ENCODE measurements around the gene ADCYAP1R1.

ADCYAP1R1 gene

DNA sequence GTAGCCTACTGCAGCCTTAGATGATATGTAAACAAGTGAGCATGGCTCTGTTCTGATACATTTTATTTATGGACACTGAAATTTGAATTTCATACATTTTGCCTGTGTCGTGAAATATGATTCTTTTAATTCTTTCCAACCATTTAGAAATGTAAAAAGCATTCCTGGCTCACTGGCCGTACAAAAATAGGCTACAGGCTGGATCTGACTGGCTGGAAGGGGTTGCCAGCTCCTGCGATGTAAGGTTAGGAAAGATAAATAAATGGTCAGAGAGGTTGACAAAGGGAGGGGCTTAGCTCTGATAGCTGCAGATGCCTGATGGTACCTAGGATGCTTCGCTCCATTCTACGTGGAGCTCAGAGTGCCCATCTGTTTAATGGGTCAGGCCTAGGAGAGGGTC is 3.4 kb downstream of the ADCYAP1R1 start:
- H3K9me3 ChIP-seq (ENCODE audit: control insufficient read depth in 2 of 2, low read length in 2 of 2) = no peaks in the 10 kb centered on the region
- peaks cover 37 to 40% of the 10 kb centered on the region in 2 donors for H3K27me3 ChIP-seq (ENCODE audit: control insufficient read depth in 1 of 2, insufficient read depth in 2 of 2, low read length in 2 of 2)
- peaks cover 30% of the 10 kb centered on the region for H3K4me1 ChIP-seq (ENCODE audit: control insufficient read depth, insufficient read depth, low read length)
- H3K36me3 ChIP-seq (ENCODE audit: control insufficient read depth in 2 of 2, insufficient read depth in 2 of 2, low read length in 2 of 2) = no peaks in the 10 kb centered on the region
- H3K27ac ChIP-seq (ENCODE audit: low read length) = no peak overlapping the region
- no peak overlapping the region for H3K9ac ChIP-seq (ENCODE audit: low read length in 2 of 2)
- no peak overlapping the region for H3K4me3 ChIP-seq (ENCODE audit: low read length in 2 of 2)

DNA sequence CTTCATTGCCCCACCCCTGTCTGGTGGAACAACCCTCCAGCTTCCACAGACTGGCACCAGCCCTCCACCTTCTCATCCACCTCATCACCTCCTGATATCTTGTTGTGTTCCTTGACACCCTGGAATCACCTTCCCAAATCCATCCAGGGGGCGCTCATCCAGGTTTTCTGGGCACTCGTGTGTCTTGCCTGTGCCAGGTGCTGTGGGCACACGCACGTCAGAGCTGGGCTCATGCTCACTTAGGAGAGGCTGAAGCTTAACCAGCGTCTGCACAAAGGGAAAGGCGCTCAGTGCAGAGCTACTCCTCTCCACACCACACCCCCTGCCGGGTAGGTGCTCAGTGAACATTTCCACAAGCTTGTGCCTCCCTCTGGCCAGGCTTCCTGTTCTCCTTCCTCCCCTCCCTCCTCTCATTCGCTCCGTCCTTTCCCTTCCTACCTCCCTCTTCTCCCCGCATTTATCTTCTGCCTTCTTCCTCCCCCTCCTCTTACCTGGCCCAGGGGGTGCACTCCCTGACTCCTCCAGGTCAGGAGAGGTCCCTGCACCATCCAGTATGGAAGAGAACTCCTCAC is 4.8 kb downstream of the ADCYAP1R1 start:
- Histone ChIP-seq H3K27me3 (ENCODE audit: control insufficient read depth in 1 of 2, insufficient read depth in 2 of 2, low read length in 2 of 2) (peaks cover 29 to 36% of the 10 kb centered on the region in 2 donors), H3K4me3 (ENCODE audit: low read length in 2 of 2) (no peak overlapping the region), H3K9me3 (ENCODE audit: control insufficient read depth in 2 of 2, low read length in 2 of 2) (no peaks in the 10 kb centered on the region), H3K27ac (ENCODE audit: low read length) (no peak overlapping the region), H3K4me1 (ENCODE audit: control insufficient read depth, insufficient read depth, low read length) (peaks cover 30% of the 10 kb centered on the region), H3K36me3 (ENCODE audit: control insufficient read depth in 2 of 2, insufficient read depth in 2 of 2, low read length in 2 of 2) (no peaks in the 10 kb centered on the region), H3K9ac (ENCODE audit: low read length in 2 of 2) (no peak overlapping the region)

DNA sequence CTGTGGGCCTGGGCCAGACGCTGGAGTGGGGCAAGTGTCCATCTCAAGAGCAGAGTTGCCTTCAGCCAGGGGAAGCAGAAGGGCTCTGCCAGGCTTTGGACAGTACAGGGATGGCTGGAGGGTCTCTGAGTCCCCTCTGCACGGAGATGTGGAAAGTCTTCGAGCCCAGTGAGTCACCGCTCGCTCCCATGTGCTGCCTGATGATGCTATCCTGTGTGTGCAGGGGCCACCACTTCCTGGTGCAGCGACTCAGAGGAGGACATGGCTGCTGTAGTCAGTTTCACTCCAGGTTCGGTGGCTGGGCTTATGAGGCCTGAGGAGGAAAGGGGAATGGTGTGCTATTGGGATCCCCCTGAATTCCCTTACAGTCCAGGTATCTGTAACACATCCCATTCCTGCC is 6.0 kb downstream of the ADCYAP1R1 start:
- Histone ChIP-seq H3K27me3 (ENCODE audit: control insufficient read depth in 1 of 2, insufficient read depth in 2 of 2, low read length in 2 of 2) (peaks cover 18 to 32% of the 10 kb centered on the region in 2 donors), H3K4me3 (ENCODE audit: low read length in 2 of 2) (no peak overlapping the region), H3K36me3 (ENCODE audit: control insufficient read depth in 2 of 2, insufficient read depth in 2 of 2, low read length in 2 of 2) (no peaks in the 10 kb centered on the region), H3K9me3 (ENCODE audit: control insufficient read depth in 2 of 2, low read length in 2 of 2) (no peaks in the 10 kb centered on the region), H3K4me1 (ENCODE audit: control insufficient read depth, insufficient read depth, low read length) (peaks cover 24% of the 10 kb centered on the region), H3K9ac (ENCODE audit: low read length in 2 of 2) (no peak overlapping the region), H3K27ac (ENCODE audit: low read length) (no peak overlapping the region)

DNA sequence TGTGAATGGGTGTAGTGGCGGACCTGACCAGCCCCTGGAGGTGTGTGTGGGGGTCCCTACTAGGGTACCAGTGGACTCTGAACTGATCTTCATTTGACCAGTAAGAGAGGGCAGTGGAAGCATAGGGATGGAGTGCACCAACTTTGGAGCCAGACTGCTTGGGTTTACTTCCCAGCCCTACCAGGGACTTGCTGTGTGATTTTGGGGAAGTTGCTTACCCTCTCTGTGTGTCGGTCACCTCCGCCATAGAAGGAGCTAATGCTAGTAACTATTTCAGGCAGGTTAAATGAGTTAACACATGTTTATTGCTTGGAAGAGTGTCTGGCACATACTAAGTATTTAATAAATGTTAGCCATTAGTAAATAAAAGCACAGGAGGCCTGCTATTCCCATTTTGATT is 6.6 kb downstream of the ADCYAP1R1 start:
- H3K36me3 ChIP-seq (ENCODE audit: control insufficient read depth in 2 of 2, insufficient read depth in 2 of 2, low read length in 2 of 2) = no peaks in the 10 kb centered on the region
- no peak overlapping the region for H3K4me3 ChIP-seq (ENCODE audit: low read length in 2 of 2)
- H3K27ac ChIP-seq (ENCODE audit: low read length) = no peak overlapping the region
- peaks cover 12 to 27% of the 10 kb centered on the region in 2 donors for H3K27me3 ChIP-seq (ENCODE audit: control insufficient read depth in 1 of 2, insufficient read depth in 2 of 2, low read length in 2 of 2)
- H3K9me3 ChIP-seq (ENCODE audit: control insufficient read depth in 2 of 2, low read length in 2 of 2) = no peaks in the 10 kb centered on the region
- H3K9ac ChIP-seq (ENCODE audit: low read length in 2 of 2) = no peak overlapping the region
- peaks cover 23% of the 10 kb centered on the region for H3K4me1 ChIP-seq (ENCODE audit: control insufficient read depth, insufficient read depth, low read length)

DNA sequence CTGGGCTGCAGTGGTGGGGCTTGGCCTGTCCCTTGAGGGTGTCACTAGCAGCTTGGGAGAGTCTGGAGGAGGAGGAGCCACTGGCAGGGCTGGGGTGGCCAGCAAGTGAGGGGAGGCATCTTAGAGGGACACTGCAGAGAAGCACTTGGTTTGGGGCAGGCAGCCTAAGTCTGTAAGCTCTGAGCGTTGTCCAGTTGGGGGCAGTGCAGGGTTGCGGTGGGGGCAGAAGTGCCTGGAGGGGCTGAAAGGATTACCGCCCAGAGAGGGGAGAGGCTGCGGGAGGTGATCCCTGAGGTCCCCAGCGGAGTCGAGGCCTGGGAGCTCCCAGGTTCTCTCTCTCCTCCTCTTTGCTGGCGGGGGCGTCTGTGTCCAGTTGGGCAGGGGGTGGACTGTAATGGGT is 7.4 kb downstream of the ADCYAP1R1 start:
- no peak overlapping the region for H3K27ac ChIP-seq (ENCODE audit: low read length)
- no peak overlapping the region for H3K4me3 ChIP-seq (ENCODE audit: low read length in 2 of 2)
- no peaks in the 10 kb centered on the region for H3K36me3 ChIP-seq (ENCODE audit: control insufficient read depth in 2 of 2, insufficient read depth in 2 of 2, low read length in 2 of 2)
- H3K4me1 ChIP-seq (ENCODE audit: control insufficient read depth, insufficient read depth, low read length) = peaks cover 23% of the 10 kb centered on the region
- no peak overlapping the region for H3K9ac ChIP-seq (ENCODE audit: low read length in 2 of 2)
- no peaks in the 10 kb centered on the region for H3K9me3 ChIP-seq (ENCODE audit: control insufficient read depth in 2 of 2, low read length in 2 of 2)
- H3K27me3 ChIP-seq (ENCODE audit: control insufficient read depth in 1 of 2, insufficient read depth in 2 of 2, low read length in 2 of 2) = peaks cover 4 to 18% of the 10 kb centered on the region in 2 donors

DNA sequence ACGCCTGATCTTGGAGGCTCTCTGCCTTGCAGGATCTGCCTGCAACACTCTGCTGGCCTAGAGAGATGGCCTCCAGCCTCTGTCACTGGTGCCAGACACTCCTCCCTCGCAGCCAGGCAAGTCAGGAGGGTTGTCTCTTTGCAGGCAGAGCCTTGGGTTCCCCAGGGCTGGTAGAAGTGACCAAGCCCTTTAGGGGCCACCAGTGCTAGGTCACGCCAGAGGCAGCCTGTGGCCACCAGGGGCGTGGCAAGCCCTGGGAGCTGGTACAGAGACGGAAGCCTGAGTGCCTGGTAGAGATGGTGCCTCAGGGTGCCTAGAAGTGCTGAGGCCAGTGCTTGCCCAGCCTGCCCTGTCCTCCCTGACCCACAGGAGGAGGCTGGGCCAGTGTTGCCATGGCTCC is 9.1 kb downstream of the ADCYAP1R1 start:
- Histone ChIP-seq H3K4me1 (ENCODE audit: control insufficient read depth, insufficient read depth, low read length) (peaks cover 13% of the 10 kb centered on the region), H3K4me3 (ENCODE audit: low read length in 2 of 2) (no peak overlapping the region), H3K9me3 (ENCODE audit: control insufficient read depth in 2 of 2, low read length in 2 of 2) (no peaks in the 10 kb centered on the region), H3K27me3 (ENCODE audit: control insufficient read depth in 1 of 2, insufficient read depth in 2 of 2, low read length in 2 of 2) (peaks cover 3 to 15% of the 10 kb centered on the region in 2 donors), H3K27ac (ENCODE audit: low read length) (no peak overlapping the region), H3K9ac (ENCODE audit: low read length in 2 of 2) (no peak overlapping the region), H3K36me3 (ENCODE audit: control insufficient read depth in 2 of 2, insufficient read depth in 2 of 2, low read length in 2 of 2) (no peaks in the 10 kb centered on the region)

DNA sequence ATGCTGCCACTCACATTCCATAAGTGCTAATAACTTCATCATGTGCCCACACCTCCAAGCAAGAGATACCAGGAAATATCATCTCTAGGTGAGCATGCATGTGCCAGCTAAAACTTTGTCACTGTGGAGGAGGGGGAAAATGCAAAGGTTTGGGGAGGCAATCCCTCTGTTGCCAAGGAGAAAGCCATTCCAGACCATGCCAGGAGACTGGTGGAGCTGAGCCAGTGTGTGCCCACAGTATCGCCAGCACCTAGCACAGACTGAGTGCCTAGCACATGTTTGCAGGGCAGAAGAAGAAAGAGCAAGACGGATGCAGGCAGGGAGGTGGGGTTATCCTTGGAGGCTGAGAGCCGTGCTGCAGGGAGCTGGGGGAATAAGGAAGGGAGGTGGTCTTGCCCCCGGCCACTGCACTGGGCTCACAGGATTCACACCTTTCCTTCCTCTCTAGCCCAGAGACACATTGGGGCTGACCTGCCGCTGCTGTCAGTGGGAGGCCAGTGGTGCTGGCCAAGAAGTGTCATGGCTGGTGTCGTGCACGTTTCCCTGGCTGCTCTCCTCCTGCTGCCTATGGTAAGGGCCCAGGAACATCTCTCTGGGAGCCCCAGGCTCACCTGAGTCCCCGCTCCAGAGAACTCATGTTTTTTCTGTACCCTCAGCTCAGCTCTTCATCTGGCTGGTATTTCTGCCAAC is 10.8 kb downstream of the ADCYAP1R1 start:
- Histone ChIP-seq H3K27ac (ENCODE audit: low read length) (no peak overlapping the region), H3K9me3 (ENCODE audit: control insufficient read depth in 2 of 2, low read length in 2 of 2) (no peaks in the 10 kb centered on the region), H3K27me3 (ENCODE audit: control insufficient read depth in 1 of 2, insufficient read depth in 2 of 2, low read length in 2 of 2) (peaks cover 3% of the 10 kb centered on the region in 2 donors), H3K4me1 (ENCODE audit: control insufficient read depth, insufficient read depth, low read length) (peaks cover 5% of the 10 kb centered on the region), H3K9ac (ENCODE audit: low read length in 2 of 2) (no peak overlapping the region), H3K36me3 (ENCODE audit: control insufficient read depth in 2 of 2, insufficient read depth in 2 of 2, low read length in 2 of 2) (no peaks in the 10 kb centered on the region), H3K4me3 (ENCODE audit: low read length in 2 of 2) (no peak overlapping the region)

DNA sequence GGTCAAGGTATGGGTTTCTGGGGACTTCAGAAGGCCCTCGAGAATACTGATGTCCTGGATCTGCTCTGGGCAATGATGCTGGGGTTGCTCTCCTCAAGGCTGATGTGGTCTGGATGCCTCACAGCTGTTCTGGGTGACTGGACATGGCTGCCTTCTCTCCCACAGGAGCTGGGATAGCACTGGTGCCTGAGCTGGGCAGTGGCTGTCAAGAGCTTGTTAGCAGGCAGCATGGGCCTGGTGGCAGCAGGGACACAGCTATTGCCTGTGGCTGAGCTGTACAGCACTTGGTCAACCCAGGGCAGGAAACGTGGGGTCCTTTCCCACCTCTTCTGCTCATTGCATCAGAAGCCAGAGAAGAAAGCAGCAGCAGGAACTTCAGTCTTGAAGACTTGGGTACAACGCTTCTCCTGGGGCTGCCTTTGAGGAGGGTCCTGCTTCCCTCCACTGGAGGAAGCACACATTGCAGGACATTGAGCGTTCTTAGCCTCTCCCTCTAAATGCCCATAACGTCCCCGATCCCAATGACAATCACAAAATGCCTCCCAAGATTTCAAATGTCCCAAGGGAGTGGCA is 13.0 kb downstream of the ADCYAP1R1 start:
- Histone ChIP-seq H3K9ac (ENCODE audit: low read length in 2 of 2) (no peak overlapping the region), H3K27me3 (ENCODE audit: control insufficient read depth in 1 of 2, insufficient read depth in 2 of 2, low read length in 2 of 2) (no peaks in the 10 kb centered on the region), H3K9me3 (ENCODE audit: control insufficient read depth in 2 of 2, low read length in 2 of 2) (no peaks in the 10 kb centered on the region), H3K36me3 (ENCODE audit: control insufficient read depth in 2 of 2, insufficient read depth in 2 of 2, low read length in 2 of 2) (no peaks in the 10 kb centered on the region), H3K27ac (ENCODE audit: low read length) (no peak overlapping the region), H3K4me1 (ENCODE audit: control insufficient read depth, insufficient read depth, low read length) (peaks cover 6% of the 10 kb centered on the region), H3K4me3 (ENCODE audit: low read length in 2 of 2) (no peak overlapping the region)

DNA sequence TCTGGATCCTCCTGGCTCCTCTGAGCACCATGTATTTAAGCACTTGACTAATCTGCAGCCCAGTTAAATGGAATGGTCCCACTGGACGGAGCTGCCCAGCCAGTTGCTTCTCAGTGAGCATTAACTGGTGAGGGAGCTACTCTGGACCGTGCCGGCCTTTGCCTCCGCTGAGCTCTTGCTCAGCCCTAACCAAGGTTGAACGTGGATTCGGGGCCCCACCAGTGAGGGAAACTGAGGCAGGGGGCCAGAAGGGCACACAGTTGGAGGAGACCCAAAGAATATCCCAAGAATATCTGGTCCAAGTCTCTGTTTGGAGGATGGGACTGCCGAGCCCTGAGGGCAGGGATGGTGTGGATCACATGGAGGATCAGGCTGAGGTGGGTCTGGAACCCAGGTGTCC is 13.7 kb downstream of the ADCYAP1R1 start:
- H3K9ac ChIP-seq (ENCODE audit: low read length in 2 of 2) = no peak overlapping the region
- no peaks in the 10 kb centered on the region for H3K27me3 ChIP-seq (ENCODE audit: control insufficient read depth in 1 of 2, insufficient read depth in 2 of 2, low read length in 2 of 2)
- no peaks in the 10 kb centered on the region for H3K36me3 ChIP-seq (ENCODE audit: control insufficient read depth in 2 of 2, insufficient read depth in 2 of 2, low read length in 2 of 2)
- no peak overlapping the region for H3K27ac ChIP-seq (ENCODE audit: low read length)
- H3K4me1 ChIP-seq (ENCODE audit: control insufficient read depth, insufficient read depth, low read length) = peaks cover 8% of the 10 kb centered on the region
- H3K4me3 ChIP-seq (ENCODE audit: low read length in 2 of 2) = no peak overlapping the region
- no peaks in the 10 kb centered on the region for H3K9me3 ChIP-seq (ENCODE audit: control insufficient read depth in 2 of 2, low read length in 2 of 2)

DNA sequence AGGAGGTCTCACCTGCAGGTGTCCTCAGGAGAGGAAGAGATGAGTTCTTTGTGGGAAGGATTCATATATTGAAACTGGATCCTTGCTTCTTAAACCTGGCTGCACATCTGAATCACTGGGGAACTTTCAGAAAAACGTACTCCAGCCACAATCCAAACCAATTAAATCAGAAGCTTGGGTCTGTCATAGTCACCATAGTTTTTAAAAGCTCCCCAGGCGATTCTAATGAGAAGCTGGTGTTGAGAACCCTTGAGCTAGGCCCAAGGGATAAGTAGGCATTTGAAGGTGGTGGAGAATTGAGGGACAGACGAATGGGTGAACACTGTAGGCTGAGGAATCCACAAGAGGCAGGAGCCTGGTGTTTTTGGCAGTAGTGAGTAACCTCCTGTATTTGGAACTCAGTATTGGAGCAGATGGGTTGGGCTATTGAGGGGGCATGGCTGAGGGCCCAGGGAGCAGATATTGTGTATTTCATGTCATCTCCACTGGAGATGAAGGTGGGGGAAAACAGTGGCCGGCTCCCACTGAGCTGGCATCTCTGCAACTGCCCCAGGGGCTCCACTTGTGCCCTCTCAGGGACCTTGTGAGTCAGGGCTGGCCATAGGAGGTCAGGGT is 14.5 kb downstream of the ADCYAP1R1 start:
- Histone ChIP-seq H3K9me3 (ENCODE audit: control insufficient read depth in 2 of 2, low read length in 2 of 2) (no peaks in the 10 kb centered on the region), H3K27ac (ENCODE audit: low read length) (no peak overlapping the region), H3K4me3 (ENCODE audit: low read length in 2 of 2) (no peak overlapping the region), H3K4me1 (ENCODE audit: control insufficient read depth, insufficient read depth, low read length) (peaks cover 10% of the 10 kb centered on the region), H3K9ac (ENCODE audit: low read length in 2 of 2) (no peak overlapping the region), H3K36me3 (ENCODE audit: control insufficient read depth in 2 of 2, insufficient read depth in 2 of 2, low read length in 2 of 2) (no peaks in the 10 kb centered on the region), H3K27me3 (ENCODE audit: control insufficient read depth in 1 of 2, insufficient read depth in 2 of 2, low read length in 2 of 2) (no peaks in the 10 kb centered on the region)

DNA sequence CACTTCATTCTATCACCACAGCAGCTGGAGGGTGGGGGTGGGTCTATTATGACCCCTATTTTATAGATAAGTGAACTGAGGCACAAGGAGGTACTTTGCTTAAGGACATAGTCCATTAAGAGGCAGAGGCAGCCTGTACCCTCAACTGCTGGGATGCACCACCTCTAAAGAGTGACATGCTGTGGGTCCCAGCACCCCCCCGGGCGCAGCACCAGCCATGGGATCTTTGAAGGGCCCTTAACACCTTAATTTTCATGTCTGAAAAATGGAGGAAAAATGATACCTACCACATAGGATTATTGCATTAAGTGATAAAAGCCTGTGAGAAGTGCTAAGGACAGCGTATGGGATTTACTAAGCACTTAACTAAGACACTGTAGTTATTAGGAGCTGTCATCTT is 15.4 kb downstream of the ADCYAP1R1 start:
- H3K27ac ChIP-seq (ENCODE audit: low read length) = no peak overlapping the region
- H3K4me1 ChIP-seq (ENCODE audit: control insufficient read depth, insufficient read depth, low read length) = peaks cover 13% of the 10 kb centered on the region
- H3K9ac ChIP-seq (ENCODE audit: low read length in 2 of 2) = no peak overlapping the region
- H3K36me3 ChIP-seq (ENCODE audit: control insufficient read depth in 2 of 2, insufficient read depth in 2 of 2, low read length in 2 of 2) = no peaks in the 10 kb centered on the region
- H3K9me3 ChIP-seq (ENCODE audit: control insufficient read depth in 2 of 2, low read length in 2 of 2) = no peaks in the 10 kb centered on the region
- H3K27me3 ChIP-seq (ENCODE audit: control insufficient read depth in 1 of 2, insufficient read depth in 2 of 2, low read length in 2 of 2) = no peaks in the 10 kb centered on the region
- no peak overlapping the region for H3K4me3 ChIP-seq (ENCODE audit: low read length in 2 of 2)
